ENCODE results near the gene CD180.

DNA sequence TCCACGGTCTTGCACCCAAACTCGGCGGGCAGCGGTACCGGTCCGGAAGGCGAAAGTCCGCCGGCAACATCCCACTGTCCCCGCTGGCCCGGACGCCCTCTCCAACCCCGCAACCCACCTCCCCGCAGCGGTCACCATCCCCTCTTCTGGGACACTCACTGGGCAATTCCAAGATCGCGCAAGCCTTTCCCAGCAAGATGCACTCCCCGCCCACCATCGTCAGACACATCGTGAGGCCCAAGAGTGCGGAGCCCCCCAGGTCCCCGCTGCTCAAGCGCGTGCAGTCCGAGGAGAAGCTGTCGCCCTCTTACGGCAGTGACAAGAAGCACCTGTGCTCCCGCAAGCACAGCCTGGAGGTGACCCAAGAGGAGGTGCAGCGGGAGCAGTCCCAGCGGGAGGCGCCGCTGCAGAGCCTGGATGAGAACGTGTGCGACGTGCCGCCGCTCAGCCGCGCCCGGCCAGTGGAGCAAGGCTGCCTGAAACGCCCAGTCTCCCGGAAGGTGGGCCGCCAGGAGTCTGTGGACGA lies 33.3 kb downstream of the CD180 start:
- TF ChIP-seq EZH2 (IDR thresholded peaks at IDR 0.05; ENCODE audit: low read length, missing control alignments) (no peak), CTCF (conservative IDR thresholded peaks at IDR 0.05 in 1 of 2, IDR thresholded peaks at IDR 0.05 in 1 of 2; ENCODE audit: low read depth in 1 of 2, low read length in 2 of 2) (no peak)
